Measurements from ENCODE around the gene ZNF439. TPM values are rescaled to one million over a fixed set of nuclear protein-coding genes. Genes with fewer than 3 reads are reported as not detected.
"Not testable (repeated sequence)": the region's sequence is repeated elsewhere in the genome, so short reads cannot be mapped to it uniquely, and the experiment has no call there.

The ZNF439 gene
- polyA plus RNA-seq, 1 donor: 8.6 TPM

DNA sequence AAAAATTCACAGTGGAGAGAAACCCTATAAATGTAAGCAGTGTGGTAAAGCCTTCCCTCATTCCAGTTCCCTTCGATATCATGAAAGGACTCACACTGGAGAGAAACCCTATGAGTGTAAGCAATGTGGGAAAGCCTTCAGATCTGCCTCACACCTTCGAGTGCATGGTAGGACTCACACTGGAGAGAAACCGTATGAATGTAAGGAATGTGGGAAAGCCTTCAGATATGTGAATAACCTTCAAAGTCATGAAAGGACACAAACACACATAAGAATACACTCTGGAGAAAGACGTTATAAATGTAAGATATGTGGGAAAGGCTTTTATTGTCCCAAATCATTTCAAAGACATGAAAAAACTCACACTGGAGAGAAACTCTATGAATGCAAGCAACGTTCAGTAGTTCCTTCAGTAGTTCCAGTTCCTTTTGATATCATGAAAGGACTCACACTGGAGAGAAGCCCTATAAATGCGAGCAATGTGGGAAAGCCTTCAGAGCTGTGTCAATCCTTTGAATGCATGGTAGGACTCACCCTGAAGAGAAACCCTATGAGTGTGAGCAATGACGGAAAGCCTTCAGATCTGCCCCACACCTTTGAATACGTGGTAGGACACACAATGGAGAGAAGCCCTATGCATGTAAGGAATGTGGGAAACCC, 16.1 kb upstream of the ZNF439 start:
- Histone ChIP-seq H3K27ac (ENCODE audit: low read length) (no peak overlapping the region), H3K36me3 (ENCODE audit: control insufficient read depth, insufficient read depth, low read length) (peaks cover 46% of the 10 kb centered on the region), H3K4me3 (ENCODE audit: low read length) (no peak overlapping the region), H3K4me1 (ENCODE audit: control insufficient read depth, insufficient read depth, low read length) (peaks cover 5% of the 10 kb centered on the region), H3K9me3 (ENCODE audit: control insufficient read depth, low read depth, low read length) (peaks cover 39% of the 10 kb centered on the region), H3K27me3 (ENCODE audit: control insufficient read depth, insufficient read depth, low read length) (no peaks in the 10 kb centered on the region)
- 90% methylated on average over 2 of the region's 8 CpGs for WGBS (ENCODE audit: insufficient coverage, low lambda C conversion rate)
- no peak for DNase-seq

DNA sequence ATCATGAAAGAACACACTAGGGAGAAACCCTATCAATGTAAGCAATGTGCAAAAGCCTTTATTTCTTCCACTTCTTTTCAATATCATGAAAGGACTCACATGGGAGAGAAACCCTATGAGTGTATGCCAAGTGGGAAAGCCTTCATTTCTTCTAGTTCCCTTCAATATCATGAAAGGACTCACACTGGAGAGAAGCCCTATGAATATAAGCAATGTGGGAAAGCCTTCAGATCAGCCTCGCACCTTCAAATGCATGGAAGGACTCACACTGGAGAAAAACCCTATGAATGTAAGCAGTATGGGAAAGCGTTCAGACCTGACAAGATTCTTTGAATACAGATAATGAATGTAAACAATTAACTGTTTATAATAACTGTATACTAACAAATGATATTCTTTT, 15.0 kb upstream of the ZNF439 start:
- H3K36me3 ChIP-seq (ENCODE audit: control insufficient read depth, insufficient read depth, low read length): peaks cover 46% of the 10 kb centered on the region
- peaks cover 5% of the 10 kb centered on the region for H3K4me1 ChIP-seq (ENCODE audit: control insufficient read depth, insufficient read depth, low read length)
- H3K4me3 ChIP-seq (ENCODE audit: low read length): no peak overlapping the region
- DNase-seq: no peak
- 100% methylated on average over 2 of the region's 2 CpGs for WGBS (ENCODE audit: insufficient coverage, low lambda C conversion rate)
- no peaks in the 10 kb centered on the region for H3K27me3 ChIP-seq (ENCODE audit: control insufficient read depth, insufficient read depth, low read length)
- peaks cover 34% of the 10 kb centered on the region for H3K9me3 ChIP-seq (ENCODE audit: control insufficient read depth, low read depth, low read length)
- no peak overlapping the region for H3K27ac ChIP-seq (ENCODE audit: low read length)

DNA sequence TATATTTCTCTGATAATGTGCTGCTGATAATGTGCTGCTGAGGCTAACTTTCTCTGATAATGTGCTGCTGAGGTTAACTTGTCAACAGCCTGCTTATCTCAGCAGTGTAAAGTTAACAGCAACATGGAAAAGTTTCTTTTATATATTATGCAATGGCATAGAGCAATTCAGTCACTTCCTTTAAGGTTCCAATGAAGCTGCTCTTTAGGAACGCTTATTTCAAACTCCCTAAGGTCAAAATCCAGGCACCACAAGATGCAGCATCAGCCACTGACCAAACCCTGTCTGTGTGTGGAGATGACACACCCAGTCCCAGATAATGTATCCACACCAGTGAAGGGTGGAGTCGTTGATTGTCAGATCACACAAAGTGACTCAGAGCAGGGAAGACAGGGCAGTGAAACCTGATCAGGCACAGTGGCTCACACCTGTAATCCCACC, 12.9 kb upstream of the ZNF439 start:
- not testable (repeated sequence) for H3K27me3 ChIP-seq (ENCODE audit: control insufficient read depth, insufficient read depth, low read length); H3K4me3 ChIP-seq (ENCODE audit: low read length); H3K4me1 ChIP-seq (ENCODE audit: control insufficient read depth, insufficient read depth, low read length)
- H3K9me3 ChIP-seq (ENCODE audit: control insufficient read depth, low read depth, low read length): peaks cover 22% of the 10 kb centered on the region
- WGBS (ENCODE audit: insufficient coverage, low lambda C conversion rate): 20% methylated on average over 1 of the region's 2 CpGs
- H3K27ac ChIP-seq (ENCODE audit: low read length): peak overlapping the region; percentile 63
- DNase-seq: peak; percentile 91 to 95
- peaks cover 32% of the 10 kb centered on the region for H3K36me3 ChIP-seq (ENCODE audit: control insufficient read depth, insufficient read depth, low read length)

DNA sequence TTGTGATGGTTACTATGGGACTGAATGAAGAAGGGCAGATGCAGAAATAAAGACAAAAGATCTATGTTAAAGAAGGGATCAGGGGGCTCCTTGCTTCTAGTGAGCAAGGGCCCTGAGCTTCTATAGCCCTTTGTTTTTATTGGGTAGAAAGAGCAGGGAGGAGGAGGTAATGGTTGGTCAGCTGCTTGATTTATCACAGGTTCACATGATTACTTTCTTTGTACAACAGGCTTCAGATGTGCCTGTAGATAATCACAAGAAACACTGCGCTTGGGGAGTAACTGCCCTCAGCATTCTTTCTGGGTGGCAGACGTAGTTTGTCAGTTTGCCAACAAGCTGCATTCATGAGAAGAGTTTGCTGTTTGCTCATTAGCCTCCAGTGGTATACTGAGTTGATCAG, 4.8 kb upstream of the ZNF439 start:
- no peaks in the 10 kb centered on the region for H3K36me3 ChIP-seq (ENCODE audit: control insufficient read depth, insufficient read depth, low read length)
- no peaks in the 10 kb centered on the region for H3K27me3 ChIP-seq (ENCODE audit: control insufficient read depth, insufficient read depth, low read length)
- no peaks in the 10 kb centered on the region for H3K9me3 ChIP-seq (ENCODE audit: control insufficient read depth, low read depth, low read length)
- H3K4me1 ChIP-seq (ENCODE audit: control insufficient read depth, insufficient read depth, low read length): peaks cover 11% of the 10 kb centered on the region
- DNase-seq: peak; percentile 25 to 50
- H3K4me3 ChIP-seq (ENCODE audit: low read length): no peak overlapping the region
- WGBS (ENCODE audit: insufficient coverage, low lambda C conversion rate): no CpG with 5 or more reads among the region's 2 CpGs
- H3K27ac ChIP-seq (ENCODE audit: low read length): no peak overlapping the region

DNA sequence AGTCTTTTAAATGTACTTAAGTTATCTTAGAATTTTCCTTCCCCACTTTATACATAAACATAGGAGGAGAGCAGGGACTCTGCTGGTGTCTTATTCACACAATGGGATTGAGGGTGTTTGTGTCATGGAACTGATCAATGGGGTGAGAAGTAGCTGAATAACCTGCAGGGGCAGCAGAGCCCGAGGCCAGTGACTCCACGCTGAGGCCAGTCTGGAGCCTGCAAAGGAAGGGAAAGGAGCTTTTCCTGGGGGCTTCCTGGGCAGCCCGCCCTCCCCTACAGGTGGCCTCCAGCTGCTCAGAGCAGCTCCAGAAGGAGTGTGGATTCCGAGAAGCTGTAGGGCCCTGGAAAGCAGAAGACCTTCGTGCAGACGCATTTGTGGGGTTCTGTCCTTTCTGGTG, 911 bp upstream of the ZNF439 start:
- not testable (repeated sequence) for H3K27me3 ChIP-seq (ENCODE audit: control insufficient read depth, insufficient read depth, low read length); H3K27ac ChIP-seq (ENCODE audit: low read length); H3K36me3 ChIP-seq (ENCODE audit: control insufficient read depth, insufficient read depth, low read length); DNase-seq; H3K9me3 ChIP-seq (ENCODE audit: control insufficient read depth, low read depth, low read length); H3K4me3 ChIP-seq (ENCODE audit: low read length)
- WGBS (ENCODE audit: insufficient coverage, low lambda C conversion rate): no CpG with 5 or more reads among the region's 6 CpGs
- H3K4me1 ChIP-seq (ENCODE audit: control insufficient read depth, insufficient read depth, low read length): peaks cover 15% of the 10 kb centered on the region

DNA sequence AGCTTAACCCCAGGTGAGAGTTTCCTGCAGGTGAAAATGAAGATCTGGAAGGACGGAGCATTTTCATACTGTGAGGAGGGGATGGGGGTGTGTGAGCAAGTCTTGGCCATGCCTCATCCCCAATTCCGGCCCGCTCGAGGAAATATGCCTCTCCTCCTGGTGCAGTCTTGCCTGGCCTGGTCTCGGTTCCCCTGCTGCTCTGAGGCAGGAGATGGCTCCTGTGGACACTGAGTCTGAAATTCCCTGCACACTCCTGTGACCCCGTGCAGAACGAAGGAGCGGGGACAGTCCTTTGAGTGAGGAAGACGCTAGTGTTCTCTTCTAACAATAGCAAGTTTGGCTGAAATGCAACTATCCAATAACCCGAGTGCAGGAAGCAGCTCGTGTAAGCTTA, 329 bp upstream of the ZNF439 start:
- WGBS (ENCODE audit: insufficient coverage, low lambda C conversion rate): no CpG with 5 or more reads among the region's 11 CpGs
- H3K36me3 ChIP-seq (ENCODE audit: control insufficient read depth, insufficient read depth, low read length): no peaks in the 10 kb centered on the region
- H3K27me3 ChIP-seq (ENCODE audit: control insufficient read depth, insufficient read depth, low read length): no peaks in the 10 kb centered on the region
- peaks cover 15% of the 10 kb centered on the region for H3K4me1 ChIP-seq (ENCODE audit: control insufficient read depth, insufficient read depth, low read length)
- H3K27ac ChIP-seq (ENCODE audit: low read length): no peak overlapping the region
- no peak for DNase-seq
- no peaks in the 10 kb centered on the region for H3K9me3 ChIP-seq (ENCODE audit: control insufficient read depth, low read depth, low read length)
- H3K4me3 ChIP-seq (ENCODE audit: low read length): peak overlapping the region; percentile 68

DNA sequence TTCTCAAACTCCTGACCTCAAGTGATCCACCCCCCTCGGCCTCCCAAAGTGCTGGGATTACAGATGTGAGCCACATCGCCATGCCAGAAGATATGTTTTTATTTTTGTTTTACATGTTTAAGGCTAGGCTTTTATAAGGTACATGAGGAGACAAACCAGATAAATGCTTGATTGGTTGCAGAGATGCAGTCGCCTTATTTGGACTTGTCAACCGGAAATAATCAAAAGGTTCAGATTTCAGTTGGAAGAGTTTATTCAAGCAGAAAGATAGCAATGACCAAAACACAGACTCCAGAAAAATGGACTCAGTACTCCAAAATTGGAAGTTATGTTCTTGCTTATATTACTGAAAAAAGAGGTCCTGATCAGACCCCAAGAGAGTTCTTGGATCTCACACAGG, 1.8 kb downstream of the ZNF439 start:
- 100% methylated on average over 2 of the region's 4 CpGs for WGBS (ENCODE audit: insufficient coverage, low lambda C conversion rate)

DNA sequence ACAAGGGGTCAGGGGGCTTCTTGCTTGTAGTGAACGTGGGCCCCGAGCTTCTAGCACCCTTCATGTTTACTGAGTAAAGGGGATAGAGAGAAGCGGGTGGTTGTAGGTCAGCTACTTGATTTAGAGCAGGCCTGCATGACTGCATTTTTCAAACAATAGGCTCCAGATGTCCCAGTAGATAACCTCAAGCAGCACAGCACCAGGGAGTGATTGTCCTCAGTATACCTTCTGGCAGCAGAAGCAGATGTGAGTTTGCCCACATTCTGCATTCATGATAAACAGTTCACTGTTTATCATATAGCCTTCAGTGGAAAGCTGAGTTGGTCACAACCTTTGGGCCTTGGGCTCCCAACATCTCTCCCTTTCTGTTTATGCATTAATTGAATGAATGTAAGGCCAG, 4.8 kb downstream of the ZNF439 start:
- no peak overlapping the region for H3K4me3 ChIP-seq (ENCODE audit: low read length)
- 80% methylated on average over 2 of the region's 3 CpGs for WGBS (ENCODE audit: insufficient coverage, low lambda C conversion rate)
- H3K27ac ChIP-seq (ENCODE audit: low read length): no peak overlapping the region
- H3K4me1 ChIP-seq (ENCODE audit: control insufficient read depth, insufficient read depth, low read length): peaks cover 24% of the 10 kb centered on the region
- no peaks in the 10 kb centered on the region for H3K27me3 ChIP-seq (ENCODE audit: control insufficient read depth, insufficient read depth, low read length)
- H3K9me3 ChIP-seq (ENCODE audit: control insufficient read depth, low read depth, low read length): no peaks in the 10 kb centered on the region
- no peak for DNase-seq
- H3K36me3 ChIP-seq (ENCODE audit: control insufficient read depth, insufficient read depth, low read length): no peaks in the 10 kb centered on the region

More for the DNA sequence above, 1.8 kb downstream of the ZNF439 start:
- not testable (repeated sequence) for DNase-seq; H3K27me3 ChIP-seq (ENCODE audit: control insufficient read depth, insufficient read depth, low read length); H3K36me3 ChIP-seq (ENCODE audit: control insufficient read depth, insufficient read depth, low read length); H3K9me3 ChIP-seq (ENCODE audit: control insufficient read depth, low read depth, low read length); H3K27ac ChIP-seq (ENCODE audit: low read length); H3K4me3 ChIP-seq (ENCODE audit: low read length); H3K4me1 ChIP-seq (ENCODE audit: control insufficient read depth, insufficient read depth, low read length)

DNA sequence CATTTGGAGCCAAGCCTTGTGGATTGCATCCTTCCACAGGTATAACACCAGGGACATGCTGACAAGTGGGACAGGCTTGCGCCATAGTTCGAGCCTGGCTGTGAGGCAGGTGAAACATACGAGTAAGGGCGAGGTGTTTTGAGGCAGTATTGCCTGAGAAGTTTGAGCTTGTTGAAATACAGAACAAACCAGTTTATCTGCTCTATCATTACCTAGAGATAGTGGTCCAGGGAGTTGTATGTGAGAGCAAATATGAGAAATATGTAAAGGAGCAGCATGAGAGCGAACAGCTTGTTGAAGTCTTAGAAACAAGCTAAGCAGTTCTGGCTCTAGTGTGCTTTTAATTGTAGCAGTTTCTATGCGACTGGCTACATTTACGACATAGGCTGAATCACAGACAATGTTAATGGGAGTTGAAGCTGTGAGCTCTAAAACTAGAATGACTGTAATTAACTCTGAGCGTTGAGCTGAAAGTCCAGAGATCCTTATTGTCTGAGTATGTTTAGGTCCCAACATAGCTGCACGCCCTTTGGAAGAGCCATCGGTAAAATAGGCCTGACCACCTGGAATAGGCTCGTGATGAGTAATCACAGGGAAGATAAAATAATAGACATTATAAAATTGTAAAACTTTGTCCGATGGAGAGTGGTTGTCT, 8.2 kb downstream of the ZNF439 start:
- no peaks in the 10 kb centered on the region for H3K9me3 ChIP-seq (ENCODE audit: control insufficient read depth, low read depth, low read length)
- no peaks in the 10 kb centered on the region for H3K36me3 ChIP-seq (ENCODE audit: control insufficient read depth, insufficient read depth, low read length)
- peak overlapping the region; percentile 77 for H3K27ac ChIP-seq (ENCODE audit: low read length)
- peak; percentile 78 to 92 for DNase-seq
- H3K4me1 ChIP-seq (ENCODE audit: control insufficient read depth, insufficient read depth, low read length): peaks cover 20% of the 10 kb centered on the region
- no peak overlapping the region for H3K4me3 ChIP-seq (ENCODE audit: low read length)
- no peaks in the 10 kb centered on the region for H3K27me3 ChIP-seq (ENCODE audit: control insufficient read depth, insufficient read depth, low read length)
- WGBS (ENCODE audit: insufficient coverage, low lambda C conversion rate): 20% methylated on average over 1 of the region's 12 CpGs

DNA sequence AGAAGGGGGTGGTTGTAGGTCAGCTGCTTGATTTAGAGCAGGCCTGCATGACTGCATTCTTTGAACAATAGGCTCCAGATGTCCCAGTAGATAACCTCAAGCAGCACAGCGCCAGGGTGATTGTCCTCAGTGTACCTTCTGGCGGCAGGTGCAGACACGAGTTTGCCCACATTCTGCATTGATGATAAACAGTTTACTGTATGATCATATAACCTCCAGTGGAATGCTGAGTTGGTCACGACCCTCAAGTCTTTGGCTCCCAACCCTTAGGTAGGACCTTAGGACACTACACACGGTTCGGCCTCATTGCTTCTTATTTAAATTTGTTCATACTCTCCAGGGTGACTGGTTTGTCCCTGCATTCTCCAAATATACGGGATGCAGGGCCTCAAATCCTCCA, 12.2 kb downstream of the ZNF439 start:
- Histone ChIP-seq H3K27ac (ENCODE audit: low read length) (no peak overlapping the region), H3K4me1 (ENCODE audit: control insufficient read depth, insufficient read depth, low read length) (peaks cover 17% of the 10 kb centered on the region), H3K9me3 (ENCODE audit: control insufficient read depth, low read depth, low read length) (peaks cover 13% of the 10 kb centered on the region), H3K27me3 (ENCODE audit: control insufficient read depth, insufficient read depth, low read length) (no peaks in the 10 kb centered on the region), H3K4me3 (ENCODE audit: low read length) (no peak overlapping the region), H3K36me3 (ENCODE audit: control insufficient read depth, insufficient read depth, low read length) (no peaks in the 10 kb centered on the region)
- no CpG with 5 or more reads among the region's 7 CpGs for WGBS (ENCODE audit: insufficient coverage, low lambda C conversion rate)
- no peak for DNase-seq

DNA sequence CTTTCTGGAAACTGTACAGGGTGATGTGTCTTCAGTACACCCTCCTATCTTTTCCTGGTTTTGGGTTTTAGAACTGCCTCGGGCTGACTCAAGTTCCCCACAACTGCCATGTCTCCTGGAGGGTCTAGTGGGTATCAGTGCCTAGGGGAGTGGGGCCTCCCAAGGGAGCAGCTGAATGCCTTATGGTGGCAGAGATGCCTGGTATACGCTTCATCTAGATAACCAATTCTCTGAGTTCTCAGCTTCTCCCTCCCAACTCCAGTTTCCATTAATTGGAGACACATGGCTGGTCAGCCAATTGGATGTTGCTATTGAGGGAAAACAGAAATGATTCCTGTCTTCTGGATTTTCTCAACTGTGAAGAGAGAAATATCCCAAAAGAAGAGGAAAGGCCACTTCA, 12.8 kb downstream of the ZNF439 start:
- peaks cover 12% of the 10 kb centered on the region for H3K4me1 ChIP-seq (ENCODE audit: control insufficient read depth, insufficient read depth, low read length)
- peaks cover 15% of the 10 kb centered on the region for H3K9me3 ChIP-seq (ENCODE audit: control insufficient read depth, low read depth, low read length)
- H3K27me3 ChIP-seq (ENCODE audit: control insufficient read depth, insufficient read depth, low read length): no peaks in the 10 kb centered on the region
- WGBS (ENCODE audit: insufficient coverage, low lambda C conversion rate): no CpG with 5 or more reads among the region's 2 CpGs
- H3K27ac ChIP-seq (ENCODE audit: low read length): no peak overlapping the region
- H3K4me3 ChIP-seq (ENCODE audit: low read length): no peak overlapping the region
- no peak for DNase-seq
- peaks cover 2% of the 10 kb centered on the region for H3K36me3 ChIP-seq (ENCODE audit: control insufficient read depth, insufficient read depth, low read length)
